Measurements from ENCODE around the gene ARHGAP45. TPM values are rescaled to one million over a fixed set of nuclear protein-coding genes. Genes with fewer than 3 reads are reported as not detected.

Gene ARHGAP45
- total RNA-seq, 4 donors from 2014 or later, result 17.8 to 28.3 (median 21.2) TPM

DNA sequence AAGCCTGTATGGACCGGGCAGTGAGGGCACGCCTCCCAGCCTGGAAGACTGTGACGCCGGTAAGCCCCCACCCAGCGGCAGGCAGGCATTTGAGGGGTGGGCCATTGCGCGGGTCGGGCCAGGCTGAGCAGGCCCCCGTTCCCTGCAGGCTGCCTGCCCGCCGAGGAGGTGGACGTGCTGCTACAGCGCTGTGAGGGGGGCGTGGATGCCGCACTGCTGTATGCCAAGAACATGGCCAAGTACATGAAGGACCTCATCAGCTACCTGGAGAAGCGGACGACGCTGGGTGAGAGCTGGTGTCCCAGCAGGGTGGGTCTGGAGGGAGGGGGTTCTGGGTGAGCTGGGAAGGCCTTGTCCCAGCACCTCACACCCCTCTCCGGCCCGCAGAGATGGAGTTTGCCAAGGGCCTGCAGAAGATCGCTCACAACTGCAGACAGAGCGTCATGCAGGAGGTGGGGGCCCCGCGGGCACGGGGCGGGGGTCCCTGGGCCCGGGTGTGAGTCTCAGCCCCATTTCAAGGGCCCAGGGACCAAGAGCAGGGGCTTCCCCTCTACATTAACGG, 7.1 kb downstream of the ARHGAP45 start:
- H3K4me3 ChIP-seq, result peak overlapping the region in 3 of 4 donors; percentile 20 to 46 (median 27)
- DNase-seq (ENCODE audit: extremely low spot score), result no peak
- H3K36me3 ChIP-seq, result no peaks in the 10 kb centered on the region
- intact Hi-C loops (cut with DNase I), result no loop called here
- no peaks in the 10 kb centered on the region for H3K9me3 ChIP-seq
- peaks cover 8 to 56% (median 16%) of the 10 kb centered on the region in 4 donors for H3K27me3 ChIP-seq
- no peak overlapping the region for H3K27ac ChIP-seq (replicated peaks in 1 of 4)
- TF ChIP-seq POLR2AphosphoS5 (IDR thresholded peaks at IDR 0.05), result no peak
- TF ChIP-seq POLR2A (IDR thresholded peaks at IDR 0.05; ENCODE audit: low read depth), result no peak
- TF ChIP-seq, protein P1, sequence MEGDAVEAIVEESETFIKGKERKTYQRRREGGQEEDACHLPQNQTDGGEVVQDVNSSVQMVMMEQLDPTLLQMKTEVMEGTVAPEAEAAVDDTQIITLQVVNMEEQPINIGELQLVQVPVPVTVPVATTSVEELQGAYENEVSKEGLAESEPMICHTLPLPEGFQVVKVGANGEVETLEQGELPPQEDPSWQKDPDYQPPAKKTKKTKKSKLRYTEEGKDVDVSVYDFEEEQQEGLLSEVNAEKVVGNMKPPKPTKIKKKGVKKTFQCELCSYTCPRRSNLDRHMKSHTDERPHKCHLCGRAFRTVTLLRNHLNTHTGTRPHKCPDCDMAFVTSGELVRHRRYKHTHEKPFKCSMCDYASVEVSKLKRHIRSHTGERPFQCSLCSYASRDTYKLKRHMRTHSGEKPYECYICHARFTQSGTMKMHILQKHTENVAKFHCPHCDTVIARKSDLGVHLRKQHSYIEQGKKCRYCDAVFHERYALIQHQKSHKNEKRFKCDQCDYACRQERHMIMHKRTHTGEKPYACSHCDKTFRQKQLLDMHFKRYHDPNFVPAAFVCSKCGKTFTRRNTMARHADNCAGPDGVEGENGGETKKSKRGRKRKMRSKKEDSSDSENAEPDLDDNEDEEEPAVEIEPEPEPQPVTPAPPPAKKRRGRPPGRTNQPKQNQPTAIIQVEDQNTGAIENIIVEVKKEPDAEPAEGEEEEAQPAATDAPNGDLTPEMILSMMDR (IDR thresholded peaks at IDR 0.05), result no peak
- TF ChIP-seq EP300 (IDR thresholded peaks at IDR 0.05), result no peak
- 85% methylated on average over 18 of the region's 28 CpGs for WGBS
- peaks cover 7 to 30% (median 24%) of the 10 kb centered on the region in 4 donors for H3K4me1 ChIP-seq

DNA sequence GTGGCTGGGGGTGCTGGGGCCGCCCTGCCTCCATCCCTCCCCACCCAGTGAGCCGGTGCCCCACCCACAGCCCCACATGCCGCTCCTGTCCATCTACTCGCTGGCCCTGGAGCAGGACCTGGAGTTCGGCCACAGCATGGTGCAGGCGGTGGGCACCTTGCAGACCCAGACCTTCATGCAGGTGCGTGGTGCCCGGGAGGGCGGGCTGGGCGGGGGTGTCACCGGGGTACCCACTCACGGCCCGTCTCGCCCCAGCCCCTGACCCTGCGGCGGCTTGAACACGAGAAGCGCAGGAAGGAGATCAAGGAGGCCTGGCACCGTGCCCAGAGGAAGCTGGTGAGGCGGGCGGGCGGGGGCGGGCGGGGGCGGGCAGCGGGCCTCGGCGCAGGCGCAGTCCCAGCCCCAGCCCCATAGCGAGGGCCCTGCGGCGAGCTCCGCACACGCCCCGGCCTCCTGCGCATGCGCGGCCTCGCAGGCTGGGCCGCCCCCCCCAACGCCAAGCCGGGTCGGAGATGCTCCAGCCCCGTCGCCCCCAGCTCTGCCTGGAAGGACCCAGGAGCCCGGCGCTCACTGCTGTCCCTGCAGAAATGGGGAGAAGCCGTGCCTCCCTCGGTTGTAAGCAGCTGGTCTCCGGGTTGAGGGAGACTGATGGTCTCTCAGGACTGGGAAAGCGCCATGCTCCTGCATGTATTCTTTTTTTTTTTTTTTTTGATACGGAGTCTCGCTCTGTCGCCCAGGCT, 7.7 kb downstream of the ARHGAP45 start:
- Histone ChIP-seq H3K36me3 (no peaks in the 10 kb centered on the region), H3K4me3 (peak overlapping the region in 3 of 4 donors; percentile 20 to 46 (median 27)), H3K9me3 (no peaks in the 10 kb centered on the region), H3K4me1 (peaks cover 4 to 24% (median 18%) of the 10 kb centered on the region in 4 donors), H3K27ac (replicated peaks in 1 of 4) (no peak overlapping the region), H3K27me3 (peaks cover 4 to 49% (median 12%) of the 10 kb centered on the region in 4 donors)
- WGBS, result 72% methylated on average over 16 of the region's 54 CpGs
- TF ChIP-seq, protein P1 (IDR thresholded peaks at IDR 0.05), result no peak
- TF ChIP-seq EP300 (IDR thresholded peaks at IDR 0.05) (no peak), POLR2A (IDR thresholded peaks at IDR 0.05; ENCODE audit: low read depth) (no peak), POLR2AphosphoS5 (IDR thresholded peaks at IDR 0.05) (no peak)
- peak; percentile 94 for DNase-seq (ENCODE audit: extremely low spot score)
- intact Hi-C loops (cut with DNase I), result no loop called here

DNA sequence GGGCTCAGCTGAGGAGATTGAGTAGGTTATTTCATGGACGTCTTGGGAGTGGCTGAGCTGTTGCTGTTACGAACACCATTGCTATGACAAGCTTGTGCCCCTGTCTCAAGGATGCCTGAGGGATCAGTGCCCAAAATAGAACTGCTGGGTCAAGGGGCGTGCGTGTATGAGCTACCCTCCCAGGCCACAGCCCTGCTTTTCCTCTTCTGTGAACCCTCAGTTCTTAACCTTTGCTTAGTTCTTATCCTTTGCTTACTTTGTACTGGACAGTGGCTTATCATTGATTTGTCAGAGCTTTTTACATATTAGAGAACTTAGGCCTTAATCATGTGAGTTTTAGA, 9.0 kb downstream of the ARHGAP45 start:
- intact Hi-C loops (cut with DNase I), result no loop called here
- H3K9me3 ChIP-seq, result no peaks in the 10 kb centered on the region
- DNase-seq (ENCODE audit: extremely low spot score), result no peak
- TF ChIP-seq, protein P1 (IDR thresholded peaks at IDR 0.05), result no peak
- TF ChIP-seq EP300 (IDR thresholded peaks at IDR 0.05) (no peak), POLR2A (IDR thresholded peaks at IDR 0.05; ENCODE audit: low read depth) (no peak), POLR2AphosphoS5 (IDR thresholded peaks at IDR 0.05) (no peak)
- no peaks in the 10 kb centered on the region for H3K36me3 ChIP-seq
- 88% methylated on average over 4 of the region's 4 CpGs for WGBS
- H3K4me1 ChIP-seq, result peaks cover 4 to 15% (median 11%) of the 10 kb centered on the region in 4 donors
- H3K27ac ChIP-seq (replicated peaks in 1 of 4), result no peak overlapping the region
- peaks cover 2 to 36% (median 4%) of the 10 kb centered on the region in 4 donors for H3K27me3 ChIP-seq
- no peak overlapping the region for H3K4me3 ChIP-seq

DNA sequence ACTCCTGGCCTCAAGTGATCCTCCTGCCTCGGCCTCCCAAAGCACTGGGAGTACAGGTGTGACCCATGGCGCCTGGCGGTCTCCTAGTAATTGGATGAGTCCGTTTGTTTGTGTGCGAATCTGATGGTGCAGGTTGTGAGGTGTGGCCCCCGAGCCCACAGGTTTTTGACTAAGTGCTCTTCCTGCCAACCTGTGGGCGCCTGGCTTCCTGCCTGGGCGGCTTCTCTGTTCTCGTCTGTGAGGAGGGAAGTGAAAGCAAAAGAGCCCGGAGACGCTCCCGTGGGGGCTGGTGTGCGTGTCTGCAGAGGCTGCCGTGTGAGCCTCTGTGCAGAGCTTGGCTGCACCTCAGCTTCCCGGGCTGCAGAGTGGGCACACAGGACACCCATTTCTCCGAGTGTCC, 10.0 kb downstream of the ARHGAP45 start:
- Histone ChIP-seq H3K4me3 (no peak overlapping the region), H3K27me3 (peaks cover 0 to 34% (median 0%) of the 10 kb centered on the region in 4 donors), H3K9me3 (no peaks in the 10 kb centered on the region), H3K4me1 (peaks cover 5 to 11% (median 8%) of the 10 kb centered on the region in 4 donors), H3K27ac (replicated peaks in 1 of 4) (no peak overlapping the region), H3K36me3 (no peaks in the 10 kb centered on the region)
- TF ChIP-seq, protein P1 (IDR thresholded peaks at IDR 0.05), result no peak
- TF ChIP-seq EP300 (IDR thresholded peaks at IDR 0.05), result no peak
- TF ChIP-seq POLR2A (IDR thresholded peaks at IDR 0.05; ENCODE audit: low read depth), result no peak
- TF ChIP-seq POLR2AphosphoS5 (IDR thresholded peaks at IDR 0.05), result no peak
- no peak for DNase-seq (ENCODE audit: extremely low spot score)
- 69% methylated on average over 16 of the region's 16 CpGs for WGBS
- intact Hi-C loops (cut with DNase I), result no loop called here
